Measurements from ENCODE around the gene RAB11FIP4.

DNA sequence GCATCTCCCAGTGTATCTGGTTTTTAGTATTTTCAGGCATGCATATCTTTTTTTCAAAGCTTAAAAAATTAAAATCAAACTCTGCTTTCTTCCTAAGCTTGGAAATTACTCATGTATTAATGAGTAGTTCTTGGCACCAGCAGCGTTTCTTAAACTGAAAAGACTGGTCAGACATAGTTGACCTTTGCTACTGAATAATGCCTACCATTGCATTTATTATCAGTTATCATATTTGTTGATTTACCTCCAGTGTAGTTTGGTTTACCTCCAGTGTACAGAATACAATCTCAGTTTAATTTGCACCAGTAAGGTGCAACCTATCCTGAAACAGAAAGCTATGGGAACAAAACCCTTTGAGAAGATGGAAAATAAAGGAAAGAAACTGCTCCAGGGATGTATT lies 35.5 kb upstream of the RAB11FIP4 start:
- no peak for TF ChIP-seq POLR2AphosphoS5 (IDR thresholded peaks at IDR 0.05; ENCODE audit: low read depth, low read length)
- TF ChIP-seq FOXM1 (IDR thresholded peaks at IDR 0.05; ENCODE audit: low read depth), result no peak
- TF ChIP-seq, protein P1, sequence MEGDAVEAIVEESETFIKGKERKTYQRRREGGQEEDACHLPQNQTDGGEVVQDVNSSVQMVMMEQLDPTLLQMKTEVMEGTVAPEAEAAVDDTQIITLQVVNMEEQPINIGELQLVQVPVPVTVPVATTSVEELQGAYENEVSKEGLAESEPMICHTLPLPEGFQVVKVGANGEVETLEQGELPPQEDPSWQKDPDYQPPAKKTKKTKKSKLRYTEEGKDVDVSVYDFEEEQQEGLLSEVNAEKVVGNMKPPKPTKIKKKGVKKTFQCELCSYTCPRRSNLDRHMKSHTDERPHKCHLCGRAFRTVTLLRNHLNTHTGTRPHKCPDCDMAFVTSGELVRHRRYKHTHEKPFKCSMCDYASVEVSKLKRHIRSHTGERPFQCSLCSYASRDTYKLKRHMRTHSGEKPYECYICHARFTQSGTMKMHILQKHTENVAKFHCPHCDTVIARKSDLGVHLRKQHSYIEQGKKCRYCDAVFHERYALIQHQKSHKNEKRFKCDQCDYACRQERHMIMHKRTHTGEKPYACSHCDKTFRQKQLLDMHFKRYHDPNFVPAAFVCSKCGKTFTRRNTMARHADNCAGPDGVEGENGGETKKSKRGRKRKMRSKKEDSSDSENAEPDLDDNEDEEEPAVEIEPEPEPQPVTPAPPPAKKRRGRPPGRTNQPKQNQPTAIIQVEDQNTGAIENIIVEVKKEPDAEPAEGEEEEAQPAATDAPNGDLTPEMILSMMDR (IDR thresholded peaks at IDR 0.05), result no peak
